Measurements from ENCODE around the gene SCEL. TPM values are rescaled to one million over a fixed set of nuclear protein-coding genes. Genes with fewer than 3 reads are reported as not detected.

The SCEL gene
- total RNA-seq, 1 experiment from 2014 or later: 3.5 TPM

DNA sequence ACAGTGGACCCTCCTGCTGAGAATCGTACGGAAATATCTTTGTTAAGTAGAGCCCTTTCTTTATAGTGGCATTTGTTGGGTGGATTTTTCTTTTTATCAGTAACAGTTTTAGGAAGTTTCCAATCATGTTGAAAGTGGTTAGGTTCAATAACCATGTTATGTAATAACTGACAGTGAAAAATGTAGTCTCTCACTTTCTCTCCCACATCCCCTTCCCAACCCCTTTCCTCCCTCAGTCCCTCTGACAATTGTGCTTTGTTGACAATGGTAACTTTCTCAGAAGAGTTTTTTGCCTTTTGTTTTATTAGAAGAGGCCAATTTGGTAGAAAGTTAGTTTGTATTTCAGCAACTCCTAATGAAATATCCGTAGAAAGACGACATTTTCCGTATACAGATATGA, 84.1 kb downstream of the SCEL start:
- H3K9ac ChIP-seq (ENCODE audit: low read length): no peak overlapping the region
- CTCF ChIA-PET: no interaction called here
- no peaks in the 10 kb centered on the region for H3F3A ChIP-seq (ENCODE audit: low read length, unreplicated experiment)
- ATAC-seq (no peak), DNase-seq (no peak)
- H3K4me3 ChIP-seq (ENCODE audit: low read length): no peak overlapping the region
- no peak overlapping the region for H3K4me2 ChIP-seq (ENCODE audit: low read length)
- POLR2A ChIA-PET (ENCODE audit: unreplicated experiment): no interaction called here
- no peak overlapping the region for H3K27ac ChIP-seq (ENCODE audit: low read length)
- no peaks in the 10 kb centered on the region for H4K20me1 ChIP-seq (ENCODE audit: low read length)
- H3K27me3 ChIP-seq (ENCODE audit: low read length): no peaks in the 10 kb centered on the region
- no peaks in the 10 kb centered on the region for H3K36me3 ChIP-seq (ENCODE audit: low read depth, low read length)
- H3K4me1 ChIP-seq (ENCODE audit: insufficient read depth, low read length): no peaks in the 10 kb centered on the region
- TF ChIP-seq EZH2phosphoT487 (IDR thresholded peaks at IDR 0.05; ENCODE audit: borderline replicate concordance, low read length) (no peak), EZH2 (IDR thresholded peaks at IDR 0.05; ENCODE audit: low read length, unreplicated experiment) (no peak), CTCF (conservative IDR thresholded peaks at IDR 0.05; ENCODE audit: low read depth, low read length) (no peak)
- no peaks in the 10 kb centered on the region for H3K9me3 ChIP-seq (ENCODE audit: low read length)
- H3K79me2 ChIP-seq (ENCODE audit: low read length): no peaks in the 10 kb centered on the region
- H2AFZ ChIP-seq (ENCODE audit: low read length): no peak overlapping the region
- intact Hi-C loops (cut with micrococcal nuclease): no loop called here
- BruUV-seq (replicated peaks): no TSS peak
- H3K9me2 ChIP-seq (replicated peaks; ENCODE audit: low read length): no peaks in the 10 kb centered on the region

- BruUV-seq (replicated peaks): no TSS peak
- ATAC-seq (no peak), DNase-seq (no peak)
- H3K27me3 ChIP-seq (ENCODE audit: low read length): no peaks in the 10 kb centered on the region
- no peaks in the 10 kb centered on the region for H3F3A ChIP-seq (ENCODE audit: low read length, unreplicated experiment)
- CTCF ChIA-PET: no interaction called here
- no peak overlapping the region for H3K9ac ChIP-seq (ENCODE audit: low read length)
- H3K9me2 ChIP-seq (replicated peaks; ENCODE audit: low read length): no peaks in the 10 kb centered on the region
- H3K36me3 ChIP-seq (ENCODE audit: low read depth, low read length): no peaks in the 10 kb centered on the region
- no peaks in the 10 kb centered on the region for H4K20me1 ChIP-seq (ENCODE audit: low read length)
- no peaks in the 10 kb centered on the region for H3K4me1 ChIP-seq (ENCODE audit: insufficient read depth, low read length)
- TF ChIP-seq CTCF (conservative IDR thresholded peaks at IDR 0.05; ENCODE audit: low read depth, low read length): no peak
- no peak for TF ChIP-seq EZH2phosphoT487 (IDR thresholded peaks at IDR 0.05; ENCODE audit: borderline replicate concordance, low read length)
- no peak for TF ChIP-seq EZH2 (IDR thresholded peaks at IDR 0.05; ENCODE audit: low read length, unreplicated experiment)
- H3K79me2 ChIP-seq (ENCODE audit: low read length): no peaks in the 10 kb centered on the region
- intact Hi-C loops (cut with micrococcal nuclease): no loop called here
- no peak overlapping the region for H2AFZ ChIP-seq (ENCODE audit: low read length)
- H3K4me3 ChIP-seq (ENCODE audit: low read length): no peak overlapping the region
- no peaks in the 10 kb centered on the region for H3K9me3 ChIP-seq (ENCODE audit: low read length)
- POLR2A ChIA-PET (ENCODE audit: unreplicated experiment): no interaction called here
- H3K27ac ChIP-seq (ENCODE audit: low read length): no peak overlapping the region
- no peak overlapping the region for H3K4me2 ChIP-seq (ENCODE audit: low read length)
Measured at GRCh38 chr13:77620138-77620537, 84.6 kb downstream of the SCEL start.

DNA sequence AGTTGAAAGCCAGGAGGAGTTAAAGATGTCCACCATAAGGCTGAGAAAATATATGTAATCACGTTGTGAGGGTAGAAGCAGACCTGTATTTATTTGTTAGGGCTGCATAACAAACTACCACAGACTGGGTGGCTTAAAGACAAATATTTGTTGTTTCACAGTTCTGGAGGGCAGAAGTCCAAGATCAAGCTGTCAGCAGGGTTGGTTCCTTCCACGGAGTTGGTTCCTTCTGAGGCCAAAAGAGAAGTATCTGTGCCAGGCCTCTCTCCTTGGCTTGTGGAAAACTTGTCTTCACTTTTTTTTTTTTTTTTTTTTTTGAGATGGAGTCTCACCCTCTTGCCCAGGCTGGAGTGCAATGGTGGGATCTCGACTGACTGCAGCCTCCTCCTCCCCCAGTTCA, 88.3 kb downstream of the SCEL start:
- no peaks in the 10 kb centered on the region for H3K9me3 ChIP-seq (ENCODE audit: low read length)
- H3K27me3 ChIP-seq (ENCODE audit: low read length): no peaks in the 10 kb centered on the region
- POLR2A ChIA-PET (ENCODE audit: unreplicated experiment): no interaction called here
- no peak overlapping the region for H3K27ac ChIP-seq (ENCODE audit: low read length)
- no peaks in the 10 kb centered on the region for H3F3A ChIP-seq (ENCODE audit: low read length, unreplicated experiment)
- H3K4me2 ChIP-seq (ENCODE audit: low read length): no peak overlapping the region
- H4K20me1 ChIP-seq (ENCODE audit: low read length): no peaks in the 10 kb centered on the region
- TF ChIP-seq EZH2phosphoT487 (IDR thresholded peaks at IDR 0.05; ENCODE audit: borderline replicate concordance, low read length): no peak
- TF ChIP-seq EZH2 (IDR thresholded peaks at IDR 0.05; ENCODE audit: low read length, unreplicated experiment): no peak
- TF ChIP-seq CTCF (conservative IDR thresholded peaks at IDR 0.05; ENCODE audit: low read depth, low read length): no peak
- no peaks in the 10 kb centered on the region for H3K79me2 ChIP-seq (ENCODE audit: low read length)
- no peak overlapping the region for H3K4me3 ChIP-seq (ENCODE audit: low read length)
- BruUV-seq (replicated peaks): no TSS peak
- intact Hi-C loops (cut with micrococcal nuclease): no loop called here
- H3K4me1 ChIP-seq (ENCODE audit: insufficient read depth, low read length): no peaks in the 10 kb centered on the region
- H3K36me3 ChIP-seq (ENCODE audit: low read depth, low read length): no peaks in the 10 kb centered on the region
- CTCF ChIA-PET: no interaction called here
- H3K9ac ChIP-seq (ENCODE audit: low read length): no peak overlapping the region
- ATAC-seq (no peak), DNase-seq (no peak)
- H3K9me2 ChIP-seq (replicated peaks; ENCODE audit: low read length): no peaks in the 10 kb centered on the region
- H2AFZ ChIP-seq (ENCODE audit: low read length): no peak overlapping the region
